Measurements from ENCODE around the gene ABCD3.

DNA sequence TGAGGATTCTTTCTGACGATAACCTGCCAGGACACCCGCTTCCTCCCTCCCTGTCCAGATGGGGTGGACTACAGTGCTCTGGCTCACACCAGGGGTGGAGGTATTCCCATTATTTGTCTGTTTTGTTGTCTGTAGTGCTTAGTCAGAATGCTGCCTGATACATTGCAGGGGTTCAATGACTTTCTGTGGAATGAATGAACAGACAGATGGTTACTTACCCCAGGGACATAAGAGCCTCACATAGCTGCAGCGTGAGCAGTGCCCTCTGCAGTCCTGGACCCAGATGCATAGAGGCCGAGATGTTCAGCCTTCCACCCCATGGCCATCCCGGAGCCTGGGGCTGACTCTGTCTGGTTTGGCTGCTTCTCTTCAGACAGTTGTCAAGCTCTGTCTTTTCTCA lies 136.4 kb downstream of the ABCD3 start:
- TF ChIP-seq, protein P1, sequence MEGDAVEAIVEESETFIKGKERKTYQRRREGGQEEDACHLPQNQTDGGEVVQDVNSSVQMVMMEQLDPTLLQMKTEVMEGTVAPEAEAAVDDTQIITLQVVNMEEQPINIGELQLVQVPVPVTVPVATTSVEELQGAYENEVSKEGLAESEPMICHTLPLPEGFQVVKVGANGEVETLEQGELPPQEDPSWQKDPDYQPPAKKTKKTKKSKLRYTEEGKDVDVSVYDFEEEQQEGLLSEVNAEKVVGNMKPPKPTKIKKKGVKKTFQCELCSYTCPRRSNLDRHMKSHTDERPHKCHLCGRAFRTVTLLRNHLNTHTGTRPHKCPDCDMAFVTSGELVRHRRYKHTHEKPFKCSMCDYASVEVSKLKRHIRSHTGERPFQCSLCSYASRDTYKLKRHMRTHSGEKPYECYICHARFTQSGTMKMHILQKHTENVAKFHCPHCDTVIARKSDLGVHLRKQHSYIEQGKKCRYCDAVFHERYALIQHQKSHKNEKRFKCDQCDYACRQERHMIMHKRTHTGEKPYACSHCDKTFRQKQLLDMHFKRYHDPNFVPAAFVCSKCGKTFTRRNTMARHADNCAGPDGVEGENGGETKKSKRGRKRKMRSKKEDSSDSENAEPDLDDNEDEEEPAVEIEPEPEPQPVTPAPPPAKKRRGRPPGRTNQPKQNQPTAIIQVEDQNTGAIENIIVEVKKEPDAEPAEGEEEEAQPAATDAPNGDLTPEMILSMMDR (IDR thresholded peaks at IDR 0.05), result no peak
- no peak for TF ChIP-seq POLR2A (IDR thresholded peaks at IDR 0.05)

All from lower leg skin (tissue), 3 donors.